Measurements from ENCODE around the gene DIP2C.

Gene DIP2C

GRCh38 chr10:689452-690371, at the start of gene DIP2C:
Gene DIP2C, minus strand, starts transcription at chr10:689668. Its CDS starts 90 bp downstream, at chr10:689578.
- in situ Hi-C loops (cut with MboI; ENCODE audit: low sequenced_read_pairs, unreplicated experiment) = no loop called here
- TF ChIP-seq, protein P1, sequence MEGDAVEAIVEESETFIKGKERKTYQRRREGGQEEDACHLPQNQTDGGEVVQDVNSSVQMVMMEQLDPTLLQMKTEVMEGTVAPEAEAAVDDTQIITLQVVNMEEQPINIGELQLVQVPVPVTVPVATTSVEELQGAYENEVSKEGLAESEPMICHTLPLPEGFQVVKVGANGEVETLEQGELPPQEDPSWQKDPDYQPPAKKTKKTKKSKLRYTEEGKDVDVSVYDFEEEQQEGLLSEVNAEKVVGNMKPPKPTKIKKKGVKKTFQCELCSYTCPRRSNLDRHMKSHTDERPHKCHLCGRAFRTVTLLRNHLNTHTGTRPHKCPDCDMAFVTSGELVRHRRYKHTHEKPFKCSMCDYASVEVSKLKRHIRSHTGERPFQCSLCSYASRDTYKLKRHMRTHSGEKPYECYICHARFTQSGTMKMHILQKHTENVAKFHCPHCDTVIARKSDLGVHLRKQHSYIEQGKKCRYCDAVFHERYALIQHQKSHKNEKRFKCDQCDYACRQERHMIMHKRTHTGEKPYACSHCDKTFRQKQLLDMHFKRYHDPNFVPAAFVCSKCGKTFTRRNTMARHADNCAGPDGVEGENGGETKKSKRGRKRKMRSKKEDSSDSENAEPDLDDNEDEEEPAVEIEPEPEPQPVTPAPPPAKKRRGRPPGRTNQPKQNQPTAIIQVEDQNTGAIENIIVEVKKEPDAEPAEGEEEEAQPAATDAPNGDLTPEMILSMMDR (IDR thresholded peaks at IDR 0.05; ENCODE audit: borderline replicate concordance, control extremely low read depth, extremely low read depth, insufficient read depth, missing control alignments) = no peak
- no peak for DNase-seq (ENCODE audit: low spot score)

GRCh38 chr10:734481-734880, 45.0 kb upstream of the DIP2C start:
- in situ Hi-C loops (cut with MboI; ENCODE audit: low sequenced_read_pairs, unreplicated experiment) = no loop called here
- no peak for DNase-seq (ENCODE audit: low spot score)
- TF ChIP-seq, protein P1 (IDR thresholded peaks at IDR 0.05; ENCODE audit: borderline replicate concordance, control extremely low read depth, extremely low read depth, insufficient read depth, missing control alignments) = no peak

DNA sequence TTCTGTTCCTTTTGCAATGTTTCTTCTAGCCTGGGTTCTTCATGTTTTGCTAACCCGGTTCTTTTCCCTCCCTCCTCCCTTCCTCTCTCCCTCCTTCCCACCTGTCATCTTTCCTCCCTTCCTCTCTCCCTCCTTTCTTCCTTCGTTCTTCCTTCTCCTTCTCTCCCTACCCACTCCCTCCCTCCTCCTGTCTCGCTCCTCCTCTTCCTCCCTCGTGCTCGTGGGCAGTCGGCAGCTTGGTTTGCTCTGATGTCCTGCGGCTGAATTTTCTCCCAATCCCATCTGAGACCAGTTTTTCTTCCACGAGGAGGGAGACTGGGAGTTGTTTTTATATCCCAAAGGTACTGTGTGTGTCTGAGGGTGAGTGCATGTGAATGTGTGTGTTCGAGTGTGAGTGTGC, 43.6 kb upstream of the DIP2C start:
- TF ChIP-seq, protein P1 (IDR thresholded peaks at IDR 0.05; ENCODE audit: borderline replicate concordance, control extremely low read depth, extremely low read depth, insufficient read depth, missing control alignments) = no peak
- no peak for DNase-seq (ENCODE audit: low spot score)
- in situ Hi-C loops (cut with MboI; ENCODE audit: low sequenced_read_pairs, unreplicated experiment) = no loop called here

- in situ Hi-C loops (cut with MboI; ENCODE audit: low sequenced_read_pairs, unreplicated experiment) = no loop called here
- DNase-seq (ENCODE audit: low spot score) = no peak
Measured at GRCh38 chr10:729213-729612, 39.7 kb upstream of the DIP2C start.

DNA sequence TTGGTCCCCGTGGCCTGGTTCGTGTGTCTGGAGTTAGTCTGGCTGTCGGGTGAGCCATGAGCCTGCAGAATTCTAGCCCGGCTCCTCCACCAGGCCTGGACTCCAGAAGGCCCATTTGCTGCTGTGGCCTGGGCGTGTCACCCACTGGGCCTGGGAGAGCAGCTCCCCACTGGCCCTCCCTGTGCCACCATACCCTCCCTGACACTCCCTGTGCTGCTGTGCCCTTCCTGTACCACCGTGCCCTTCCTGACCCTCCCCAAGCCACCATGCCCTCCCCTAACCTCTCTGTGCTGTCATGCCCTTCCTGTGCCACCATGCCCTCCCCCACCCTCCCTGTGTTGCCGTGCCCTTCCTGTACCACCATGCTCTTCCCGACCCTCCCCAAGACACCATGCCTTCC, 39.1 kb upstream of the DIP2C start:
- in situ Hi-C loops (cut with MboI; ENCODE audit: low sequenced_read_pairs, unreplicated experiment) = no loop called here
- DNase-seq (ENCODE audit: low spot score) = no peak
- TF ChIP-seq, protein P1 (IDR thresholded peaks at IDR 0.05; ENCODE audit: borderline replicate concordance, control extremely low read depth, extremely low read depth, insufficient read depth, missing control alignments) = no peak

More at GRCh38 chr10:729213-729612, 39.7 kb upstream of the DIP2C start:
- TF ChIP-seq, protein P1 (IDR thresholded peaks at IDR 0.05; ENCODE audit: borderline replicate concordance, control extremely low read depth, extremely low read depth, insufficient read depth, missing control alignments) = no peak

DNA sequence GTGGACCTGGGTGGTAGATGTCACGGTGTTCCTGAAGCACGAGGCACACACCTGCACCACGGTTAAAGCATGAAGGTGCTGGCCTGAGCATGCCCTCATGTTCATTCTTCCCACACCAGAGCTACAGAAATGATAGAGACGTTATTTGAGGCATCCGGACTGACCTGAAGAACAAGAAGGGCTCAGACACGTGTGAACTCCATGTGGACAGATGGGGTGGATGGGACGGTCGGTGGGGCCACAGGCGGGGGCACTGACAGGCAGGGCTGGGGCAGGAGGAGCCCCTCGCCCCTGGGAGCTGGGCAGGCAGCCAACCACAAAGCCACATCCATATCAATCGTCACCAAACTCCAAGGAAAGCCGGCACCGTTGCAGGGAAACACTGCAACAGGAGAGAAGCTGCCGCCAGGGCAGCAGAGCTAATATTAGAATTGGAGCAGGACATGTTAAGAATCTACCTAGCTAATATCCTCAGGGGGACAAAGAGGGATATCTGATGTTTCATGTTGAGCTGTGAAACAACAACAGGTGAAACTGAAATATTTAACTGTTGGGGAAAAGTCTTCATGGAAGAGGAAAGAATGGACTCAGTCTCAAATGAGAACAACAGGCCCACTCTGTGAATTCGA, 37.8 kb upstream of the DIP2C start:
- in situ Hi-C loops (cut with MboI; ENCODE audit: low sequenced_read_pairs, unreplicated experiment) = no loop called here
- DNase-seq (ENCODE audit: low spot score) = no peak

More for the DNA sequence above, 37.8 kb upstream of the DIP2C start:
- TF ChIP-seq, protein P1 (IDR thresholded peaks at IDR 0.05; ENCODE audit: borderline replicate concordance, control extremely low read depth, extremely low read depth, insufficient read depth, missing control alignments) = no peak

Measured in GM13976 (cell line).